Stimulated activated CD4-positive, alpha-beta T cell treated with anti-CD3 and anti-CD28 coated beads, Interleukin-15, amount 100 ng/mL, for 24 hours (primary cell): ENCODE measurements around the gene TRIM17.
A peak's percentile ranks its signal among the peaks of the same experiment; 100 is the strongest.

Experiments used
- DNase-seq: peaks from one replicate; pipeline ENCODE4 v3.0.0-alpha.2; 2020

The TRIM17 gene

GRCh38 chr1:228416217-228416933 lies at the start of gene TRIM17:
Gene TRIM17, minus strand, starts transcription at chr1:228416861. Its CDS starts 1,789 bp downstream, at chr1:228415072.
- peak; percentile 62 for DNase-seq

- no peak for DNase-seq
Observed at GRCh38 chr1:228465571-228466146, 49.0 kb upstream of the TRIM17 start.

- no peak for DNase-seq
Observed at GRCh38 chr1:228465141-228465540, 48.5 kb upstream of the TRIM17 start.

- peak; percentile 92 for DNase-seq
Observed at GRCh38 chr1:228464487-228464983, 47.9 kb upstream of the TRIM17 start.

- peak; percentile 84 for DNase-seq
Observed at GRCh38 chr1:228463559-228464455, 47.1 kb upstream of the TRIM17 start.

- DNase-seq: peak; percentile 24
Observed at GRCh38 chr1:228463009-228463558, 46.4 kb upstream of the TRIM17 start.

GRCh38 chr1:228462560-228462959 lies 45.9 kb upstream of the TRIM17 start:
- DNase-seq: no peak

GRCh38 chr1:228460821-228461220 lies 44.2 kb upstream of the TRIM17 start:
- DNase-seq: no peak

- peak; percentile 77 for DNase-seq
Observed at GRCh38 chr1:228459091-228459993, 42.7 kb upstream of the TRIM17 start.

GRCh38 chr1:228457396-228458176 lies 40.9 kb upstream of the TRIM17 start:
- peak; percentile 88 for DNase-seq

GRCh38 chr1:228457017-228457395 lies 40.3 kb upstream of the TRIM17 start:
- DNase-seq: no peak

- DNase-seq: no peak
Observed at GRCh38 chr1:228456252-228457016, 39.8 kb upstream of the TRIM17 start.

- DNase-seq: no peak
Observed at GRCh38 chr1:228455715-228456114, 39.1 kb upstream of the TRIM17 start.

- no peak for DNase-seq
Observed at GRCh38 chr1:228454238-228454637, 37.6 kb upstream of the TRIM17 start.

GRCh38 chr1:228453614-228454013 lies 37.0 kb upstream of the TRIM17 start:
- no peak for DNase-seq

- DNase-seq: no peak
Observed at GRCh38 chr1:228453022-228453560, 36.4 kb upstream of the TRIM17 start.

- DNase-seq: no peak
Observed at GRCh38 chr1:228452194-228453021, 35.7 kb upstream of the TRIM17 start.

GRCh38 chr1:228450200-228450599 lies 33.5 kb upstream of the TRIM17 start:
- no peak for DNase-seq

- no peak for DNase-seq
Observed at GRCh38 chr1:228448372-228448771, 31.7 kb upstream of the TRIM17 start.
